HEK293T (cell line): ENCODE data around the gene GXYLT2.

Experiments used
- FOXA1 ChIP-seq: fragments of 450-650 bp; IDR thresholded peaks from 2 replicates; pipeline ENCODE4 v1.6.1; 2016; ENCODE audit warnings: mild to moderate bottlenecking
- FOXM1 ChIP-seq: fragments of 450-650 bp; IDR thresholded peaks from 2 replicates; pipeline ENCODE4 v1.6.1; 2017; ENCODE audit warnings: mild to moderate bottlenecking, borderline replicate concordance
- TARDBP ChIP-seq: fragments of 450-650 bp; IDR thresholded peaks from 2 replicates; pipeline ENCODE4 v1.6.1; 2016
- ZNF384 ChIP-seq: fragments of 450-650 bp; IDR thresholded peaks from 2 replicates; pipeline ENCODE4 v1.6.1; 2016

DNA sequence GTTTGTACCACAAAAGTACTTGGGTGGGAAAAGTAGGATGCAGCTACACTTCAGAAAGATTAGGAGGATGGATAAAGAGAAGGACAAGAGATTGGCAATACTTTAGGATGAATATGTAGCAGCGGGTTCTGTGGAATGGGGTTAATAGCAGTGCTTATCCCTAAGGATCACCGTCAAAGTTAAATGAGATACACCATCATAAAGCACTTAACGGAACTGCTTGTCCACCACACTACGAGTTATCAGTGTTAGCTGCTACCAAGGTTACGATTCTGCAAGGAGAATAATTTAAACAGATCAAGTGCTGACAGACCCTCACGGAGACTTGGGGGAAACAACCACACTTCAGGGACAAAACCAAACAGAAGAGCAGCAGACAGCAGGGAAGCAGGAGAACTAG is 40.6 kb upstream of the GXYLT2 start:
- TF ChIP-seq ZNF384 = no peak
- no peak for TF ChIP-seq FOXA1
- no peak for TF ChIP-seq FOXM1
- no peak for TF ChIP-seq TARDBP
